HG03342 (cell line): Measurements from ENCODE around the gene PRPF19.

Experiments used
- ATAC-seq: cut with Tn5 transposase; IDR thresholded peaks from one replicate; pipeline ENCODE4 v1.9.1; 2021; ENCODE audit warnings: mild to moderate bottlenecking, moderate library complexity; ENCODE audit not compliant: unreplicated experiment

Gene PRPF19

DNA sequence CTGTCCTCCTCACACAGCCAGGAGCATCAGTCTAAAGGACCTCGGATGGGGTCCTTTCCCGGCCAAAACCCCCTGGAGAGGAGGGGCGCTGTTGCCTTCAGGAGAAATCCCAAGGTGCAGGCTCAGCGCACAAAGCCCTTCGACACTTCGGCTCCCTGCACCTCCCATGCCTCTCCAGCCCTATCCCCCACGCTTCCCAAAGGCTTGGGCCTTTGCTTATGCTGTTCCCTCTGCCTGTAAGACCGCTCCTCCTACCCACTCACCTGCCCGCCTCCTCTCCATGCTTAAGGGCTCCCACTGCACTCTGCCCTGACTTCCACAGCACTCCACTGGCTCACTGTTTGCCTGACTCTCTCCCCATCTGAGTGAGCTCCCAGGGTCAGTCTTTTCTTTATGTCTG lies 32.1 kb upstream of the PRPF19 start:
- ATAC-seq: no peak

DNA sequence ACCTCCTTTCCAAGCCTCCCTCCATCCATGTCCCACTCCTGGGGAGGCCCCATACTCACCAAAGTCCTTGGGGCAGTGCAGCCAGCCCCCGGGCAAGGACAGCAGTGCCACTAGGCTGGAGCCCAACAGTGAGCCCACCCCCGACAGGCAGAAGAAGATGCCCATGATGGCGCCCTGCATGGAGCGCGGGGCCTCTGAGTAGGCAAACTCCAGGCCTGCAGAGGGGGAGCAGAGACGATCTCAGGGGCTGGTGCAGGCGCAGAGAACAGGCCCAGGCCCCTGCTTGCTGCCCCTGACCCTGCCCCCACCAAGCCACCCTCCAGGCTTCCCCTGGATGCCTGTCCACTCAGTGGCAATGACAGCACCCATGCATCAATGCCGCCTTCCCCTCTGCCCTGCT lies 31.4 kb upstream of the PRPF19 start:
- ATAC-seq: no peak

DNA sequence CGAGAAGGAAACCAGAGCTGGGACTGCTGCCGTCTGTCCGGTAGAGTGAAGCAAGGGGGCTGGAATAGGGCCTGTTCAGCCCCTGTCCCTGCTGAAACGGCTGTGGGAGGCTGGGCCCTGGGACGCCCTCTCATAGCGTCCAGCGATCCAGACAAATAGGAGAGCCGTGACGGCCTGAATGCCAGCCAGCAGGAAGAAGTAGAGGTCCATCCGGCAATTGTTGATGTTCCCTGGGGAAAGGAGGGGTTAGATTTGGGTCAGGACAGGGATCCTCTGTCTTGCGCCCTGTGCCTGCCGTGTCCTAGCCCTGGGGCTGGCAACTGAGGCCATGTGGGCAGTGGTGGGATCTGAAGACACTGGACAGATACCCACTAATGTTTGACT lies 30.8 kb upstream of the PRPF19 start:
- ATAC-seq: no peak

DNA sequence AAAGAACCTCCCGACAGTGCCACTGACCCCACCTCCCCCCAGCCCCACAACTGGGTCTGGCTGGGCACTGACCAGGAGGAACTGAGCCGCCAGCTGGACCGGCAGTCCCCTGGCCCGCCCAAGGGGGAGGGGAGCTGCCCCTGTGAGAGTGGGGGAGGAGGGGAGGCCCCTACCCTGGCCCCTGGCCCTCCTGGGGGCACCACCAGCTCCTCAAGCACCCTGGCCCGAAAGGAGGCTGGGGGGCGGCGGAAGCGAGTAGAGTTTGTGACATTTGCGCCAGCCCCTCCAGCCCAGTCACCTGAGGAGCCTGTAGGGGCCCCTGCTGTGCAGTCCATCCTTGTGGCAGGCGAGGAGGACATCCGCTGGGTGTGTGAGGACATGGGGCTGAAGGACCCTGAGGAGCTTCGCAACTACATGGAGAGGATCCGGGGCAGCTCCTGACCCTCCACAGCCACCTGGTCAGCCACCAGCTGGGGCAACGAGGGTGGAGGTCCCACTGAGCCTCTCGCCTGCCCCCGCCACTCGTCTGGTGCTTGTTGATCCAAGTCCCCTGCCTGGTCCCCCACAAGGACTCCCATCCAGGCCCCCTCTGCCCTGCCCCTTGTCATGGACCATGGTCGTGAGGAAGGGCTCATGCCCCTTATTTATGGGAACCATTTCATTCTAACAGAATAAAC lies 30.2 kb upstream of the PRPF19 start:
- no peak for ATAC-seq

DNA sequence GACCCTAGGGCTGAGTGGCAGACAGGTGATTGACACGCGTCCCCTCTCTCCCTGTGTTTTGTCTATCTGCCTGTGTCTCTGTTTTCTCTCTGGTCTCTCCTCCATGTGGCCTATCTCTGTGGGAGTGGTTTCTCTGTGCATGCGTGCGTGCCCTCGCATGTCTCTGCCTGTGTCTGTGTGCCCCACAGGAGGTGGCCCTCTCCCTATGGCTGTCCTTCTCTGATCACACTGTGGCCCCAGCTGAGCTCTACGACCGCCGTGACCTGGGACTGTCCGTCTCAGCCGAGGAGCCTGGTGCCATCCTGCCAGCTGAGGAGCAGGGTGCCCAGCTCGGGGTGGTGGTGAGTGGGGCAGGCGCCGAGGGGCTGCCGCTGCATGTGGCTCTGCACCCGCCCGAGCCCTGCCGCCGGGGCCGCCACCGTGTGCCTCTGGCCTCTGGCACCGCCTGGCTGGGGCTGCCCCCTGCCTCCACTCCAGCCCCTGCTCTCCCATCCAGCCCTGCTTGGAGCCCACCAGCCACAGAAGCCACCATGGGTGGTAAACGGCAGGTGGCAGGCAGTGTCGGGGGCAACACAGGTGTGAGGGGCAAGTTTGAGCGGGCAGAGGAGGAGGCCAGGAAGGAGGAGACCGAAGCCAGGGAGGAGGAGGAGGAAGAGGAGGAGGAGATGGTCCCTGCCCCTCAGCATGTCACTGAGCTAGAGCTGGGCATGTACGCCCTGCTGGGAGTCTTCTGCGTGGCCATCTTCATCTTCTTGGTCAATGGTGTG lies 29.5 kb upstream of the PRPF19 start:
- no peak for ATAC-seq

DNA sequence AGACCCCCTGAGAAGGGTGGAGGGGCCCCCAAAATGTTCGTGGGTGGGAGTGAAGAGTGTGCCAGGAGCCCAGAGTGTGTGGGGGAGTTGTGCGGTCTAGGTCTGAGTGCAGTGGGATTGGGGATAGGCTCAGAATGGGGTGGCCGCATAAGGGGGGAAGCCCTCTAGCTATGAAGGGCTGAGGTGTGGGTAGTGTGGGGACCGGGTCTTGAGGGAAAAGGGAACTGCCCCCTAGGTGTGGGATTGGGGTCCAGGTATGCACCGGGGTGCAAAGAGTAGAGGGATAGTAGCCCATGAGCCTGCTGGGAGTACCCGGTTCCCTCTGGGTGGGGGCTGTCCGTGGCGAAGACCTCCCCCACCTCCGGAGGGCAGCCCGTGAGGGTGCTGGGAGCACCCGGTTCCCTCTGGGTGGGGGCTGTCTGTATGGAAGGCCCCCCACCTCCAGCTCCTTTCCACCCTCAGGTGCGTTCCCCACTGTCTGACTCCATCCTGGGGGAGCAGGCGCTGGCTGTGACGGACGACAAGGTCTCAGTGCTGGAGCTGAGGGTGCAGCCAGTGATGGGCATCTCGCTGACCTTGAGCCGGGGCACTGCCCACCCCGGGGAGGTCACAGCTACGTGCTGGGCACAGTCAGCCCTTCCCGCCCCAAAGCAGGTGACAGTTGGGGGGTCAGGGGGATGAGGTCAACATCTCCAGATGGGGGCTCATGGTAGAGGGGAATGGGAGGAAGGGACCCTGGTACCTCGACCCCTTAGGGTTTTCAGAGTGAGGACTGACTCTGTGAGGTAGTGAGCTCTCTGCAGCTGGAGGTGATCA lies 28.6 kb upstream of the PRPF19 start:
- no peak for ATAC-seq

DNA sequence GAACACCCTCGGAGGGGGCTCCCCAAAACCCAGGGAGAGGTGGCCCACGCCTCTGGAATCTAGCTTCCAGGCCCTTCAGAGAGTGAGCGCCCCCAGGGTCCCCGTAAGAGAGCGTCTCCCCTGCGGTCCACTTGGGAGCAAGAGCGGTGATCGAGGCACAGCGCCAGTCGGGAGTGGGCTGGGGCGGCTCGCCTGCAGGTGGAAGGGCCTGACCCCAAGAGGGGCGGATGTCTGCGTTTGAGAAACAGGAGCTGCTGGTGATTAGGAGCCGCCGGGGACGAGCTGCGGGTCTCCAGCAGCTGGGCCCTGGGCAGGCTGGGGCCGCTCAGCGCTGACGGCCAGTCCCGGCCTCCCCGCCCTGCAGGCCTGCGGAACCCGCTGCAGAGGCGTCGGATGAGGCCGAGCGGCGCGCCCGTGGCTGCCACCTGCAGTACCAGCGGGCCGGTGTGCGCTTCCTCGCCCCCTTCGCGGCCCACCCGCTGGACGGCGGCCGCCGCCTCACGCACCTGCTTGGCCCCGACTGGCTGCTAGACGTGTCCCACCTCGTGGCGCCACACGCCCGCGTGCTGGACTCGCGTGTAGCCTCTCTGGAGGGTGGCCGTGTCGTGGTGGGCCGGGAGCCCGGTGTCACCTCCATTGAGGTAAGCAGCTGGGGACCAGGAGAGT lies 27.9 kb upstream of the PRPF19 start:
- no peak for ATAC-seq

DNA sequence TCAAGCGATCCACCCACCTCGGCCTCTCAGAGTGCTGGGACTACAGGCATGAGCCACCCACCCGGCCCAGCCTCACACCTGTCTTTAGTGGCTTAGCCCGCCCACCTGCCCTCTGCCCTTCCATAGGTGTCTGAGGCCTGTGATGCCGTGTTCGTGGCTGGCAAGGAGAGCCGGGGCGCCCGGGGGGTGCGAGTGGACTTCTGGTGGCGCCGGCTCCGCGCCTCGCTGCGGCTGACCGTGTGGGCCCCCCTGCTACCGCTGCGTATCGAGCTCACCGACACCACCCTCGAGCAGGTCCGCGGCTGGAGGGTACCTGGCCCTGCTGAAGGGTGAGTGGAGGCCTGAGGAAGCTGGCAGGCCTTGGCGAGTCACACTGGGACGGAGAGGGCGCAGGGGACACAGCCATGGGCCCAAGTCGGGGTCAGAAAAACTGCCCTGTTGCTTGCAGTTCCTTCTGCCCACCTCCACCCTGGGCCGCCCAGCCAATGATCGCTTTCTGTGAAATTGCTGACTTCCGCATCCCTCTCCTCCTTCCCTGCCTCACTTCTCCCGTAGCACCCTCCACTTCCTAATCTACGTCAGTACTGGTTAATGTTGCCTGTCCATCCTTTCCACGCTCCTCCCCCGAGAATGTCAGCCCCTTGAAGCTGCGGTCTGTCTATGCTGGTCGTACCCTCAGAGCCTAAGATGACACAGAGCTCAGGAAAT lies 27.2 kb upstream of the PRPF19 start:
- no peak for ATAC-seq

DNA sequence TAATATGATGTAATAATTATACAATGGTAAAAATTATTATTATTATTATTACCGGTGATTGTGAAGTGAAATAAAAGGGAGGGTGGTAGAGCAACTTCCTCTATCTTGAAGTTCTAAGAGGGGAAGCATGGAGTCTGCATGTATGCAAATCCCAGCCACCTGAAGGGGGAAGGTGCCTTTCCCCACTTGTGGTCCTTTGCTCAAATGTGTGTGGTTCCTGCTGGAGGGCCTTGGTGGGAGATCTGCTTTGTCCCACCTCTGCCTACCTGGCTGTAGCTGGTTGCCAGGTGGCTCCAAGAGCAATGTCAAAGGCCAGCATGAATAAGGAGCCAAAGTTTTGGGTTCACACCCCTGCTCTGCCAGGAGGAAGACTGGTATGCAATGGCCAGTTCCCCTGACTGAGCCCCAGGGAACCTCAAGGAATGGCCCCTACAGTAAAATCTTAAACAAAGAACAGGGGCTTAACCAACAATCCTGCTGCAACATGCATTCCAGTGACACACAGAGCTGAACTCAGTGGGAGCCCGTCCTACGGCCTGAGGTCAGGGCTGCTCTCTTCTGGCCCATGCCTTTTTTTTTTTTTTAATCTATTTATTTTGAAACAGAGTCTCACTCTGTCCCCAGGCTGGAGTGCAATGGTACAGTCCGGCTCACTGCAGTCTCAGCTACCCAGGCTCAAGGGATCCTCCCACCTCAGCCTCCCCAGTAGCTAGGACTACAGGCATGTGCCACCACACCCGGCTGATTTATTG lies 26.4 kb upstream of the PRPF19 start:
- no peak for ATAC-seq

DNA sequence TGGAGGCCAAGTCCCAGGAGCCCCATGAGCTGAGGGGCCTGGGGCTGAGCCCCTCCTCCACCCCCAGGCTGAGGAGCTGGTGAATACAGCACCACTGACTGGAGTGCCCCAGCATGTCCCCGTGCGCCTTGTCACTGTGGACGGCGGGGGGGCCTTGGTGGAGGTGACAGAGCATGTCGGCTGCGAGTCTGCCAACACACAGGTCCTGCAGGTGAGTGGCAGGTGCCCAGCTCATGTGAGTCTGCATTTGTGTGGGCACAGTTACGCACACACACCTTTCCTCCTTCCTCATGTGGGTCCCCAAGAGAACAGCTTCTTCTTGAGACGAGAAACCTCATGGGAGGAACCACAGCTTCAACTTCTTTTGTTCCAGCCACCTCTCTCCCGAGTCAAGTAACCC lies 25.5 kb upstream of the PRPF19 start:
- ATAC-seq: no peak

DNA sequence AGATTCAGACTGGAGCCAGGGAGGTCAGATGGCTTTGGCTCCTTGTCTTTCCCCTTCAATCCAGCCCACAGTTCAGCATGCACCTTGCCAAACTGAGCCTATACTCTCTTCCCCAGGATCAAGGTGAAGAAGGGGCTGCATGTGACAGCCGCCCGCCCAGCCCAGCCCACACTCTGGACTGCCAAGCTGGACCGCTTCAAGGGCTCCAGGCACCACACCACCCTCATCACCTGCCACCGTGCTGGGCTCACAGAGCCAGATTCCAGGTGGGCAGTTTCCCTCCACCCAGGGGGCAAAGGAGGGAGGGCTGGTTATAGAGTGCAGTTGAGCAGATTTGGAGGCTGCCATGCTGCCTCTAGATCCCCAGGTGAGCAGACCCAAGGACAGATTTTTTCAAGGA lies 24.0 kb upstream of the PRPF19 start:
- ATAC-seq: no peak

DNA sequence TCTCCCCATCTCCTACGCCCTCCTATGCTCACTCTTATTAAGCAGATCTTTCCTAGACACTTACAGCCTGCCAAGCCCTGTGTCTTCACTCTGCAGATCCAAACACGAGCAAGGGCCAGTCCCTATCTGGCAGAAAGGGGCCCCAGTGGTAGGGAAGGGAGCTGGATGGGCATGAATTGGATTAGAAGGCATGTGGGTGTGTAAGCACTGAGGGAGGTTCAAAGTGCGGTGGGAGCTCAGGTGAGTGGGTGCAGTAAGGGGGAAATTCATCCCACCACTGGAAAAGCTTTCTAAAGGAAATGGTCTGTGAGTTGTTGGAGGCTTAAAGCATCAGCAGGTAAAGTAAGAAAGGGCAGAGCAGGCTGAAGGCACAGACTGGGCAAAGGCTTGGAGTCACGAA lies 23.4 kb upstream of the PRPF19 start:
- no peak for ATAC-seq

DNA sequence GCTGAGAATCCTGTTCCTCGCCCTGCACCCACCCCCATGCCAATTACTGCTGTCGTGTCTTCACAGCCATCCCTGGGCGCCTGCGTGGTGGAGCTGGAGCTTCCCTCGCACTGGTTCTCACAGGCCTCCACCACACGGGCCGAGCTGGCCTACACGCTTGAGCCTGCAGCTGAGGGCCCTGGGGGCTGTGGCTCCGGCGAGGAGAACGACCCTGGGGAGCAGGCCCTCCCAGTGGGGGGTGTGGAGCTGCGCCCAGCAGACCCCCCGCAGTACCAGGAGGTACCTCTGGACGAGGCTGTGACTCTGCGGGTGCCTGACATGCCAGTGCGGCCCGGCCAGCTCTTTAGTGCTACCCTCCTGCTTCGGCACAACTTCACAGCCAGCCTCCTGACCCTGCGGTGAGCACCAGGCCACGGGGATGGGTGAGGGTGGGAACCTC lies 22.2 kb upstream of the PRPF19 start:
- ATAC-seq: no peak

DNA sequence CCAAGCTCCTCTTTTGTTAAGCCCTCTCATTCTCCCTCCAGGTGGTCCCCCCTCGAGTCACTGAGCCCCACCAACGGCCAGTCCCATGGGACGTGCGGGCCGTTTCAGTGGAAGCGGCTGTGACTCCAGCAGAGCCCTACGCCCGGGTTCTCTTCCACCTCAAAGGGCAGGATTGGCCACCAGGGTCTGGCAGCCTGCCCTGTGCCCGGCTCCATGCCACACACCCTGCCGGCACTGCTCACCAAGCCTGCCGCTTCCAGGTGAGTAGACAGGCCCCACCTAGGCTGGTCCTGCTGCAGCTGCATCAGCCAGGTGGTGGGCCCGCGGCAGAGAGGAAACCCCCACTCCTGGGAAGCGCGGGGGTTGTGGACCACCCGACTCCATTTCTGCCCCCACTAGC lies 21.2 kb upstream of the PRPF19 start:
- no peak for ATAC-seq

DNA sequence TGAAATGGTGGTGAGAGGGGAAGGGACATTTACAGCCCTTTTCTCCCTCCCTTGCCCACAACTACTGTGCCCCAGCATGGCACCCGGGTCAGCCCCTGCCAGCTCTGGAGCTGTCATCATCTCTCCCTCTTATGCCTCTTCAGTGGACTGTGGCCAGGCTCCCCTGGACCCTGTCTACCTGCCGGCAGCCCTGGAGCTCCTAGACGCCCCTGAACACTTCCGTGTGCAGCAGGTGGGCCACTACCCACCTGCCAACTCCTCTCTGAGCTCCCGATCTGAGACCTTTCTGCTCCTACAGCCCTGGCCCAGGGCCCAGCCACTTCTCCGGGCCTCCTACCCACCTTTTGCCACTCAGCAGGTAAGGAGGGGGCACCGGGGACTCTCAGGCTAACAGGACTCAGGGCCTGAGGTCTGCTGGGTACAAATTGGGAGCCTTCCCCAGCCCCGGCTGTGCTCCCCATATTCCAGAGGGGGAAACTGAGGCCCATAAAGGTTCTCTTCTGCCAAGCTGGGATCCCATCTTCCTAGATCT lies 20.7 kb upstream of the PRPF19 start:
- ATAC-seq: no peak

DNA sequence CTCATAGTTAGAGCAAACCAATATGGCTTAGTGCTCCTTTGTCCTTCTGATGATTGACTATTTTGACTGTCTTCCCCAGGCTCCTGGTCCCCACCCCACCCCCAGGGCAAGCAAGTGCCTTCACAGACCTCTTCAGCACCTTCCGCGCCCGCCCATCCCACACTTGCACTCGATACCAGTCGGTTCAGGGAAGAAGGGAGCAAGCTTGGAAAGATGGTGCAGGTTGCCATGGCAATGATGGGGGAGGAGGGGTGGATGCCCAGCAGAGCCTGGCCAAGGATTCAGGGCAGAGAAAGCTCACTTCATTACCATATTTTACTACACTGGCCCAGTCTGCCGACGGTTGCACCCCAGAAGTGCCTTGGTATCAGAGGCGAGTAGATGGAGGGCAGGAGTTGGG lies 20.1 kb upstream of the PRPF19 start:
- no peak for ATAC-seq

DNA sequence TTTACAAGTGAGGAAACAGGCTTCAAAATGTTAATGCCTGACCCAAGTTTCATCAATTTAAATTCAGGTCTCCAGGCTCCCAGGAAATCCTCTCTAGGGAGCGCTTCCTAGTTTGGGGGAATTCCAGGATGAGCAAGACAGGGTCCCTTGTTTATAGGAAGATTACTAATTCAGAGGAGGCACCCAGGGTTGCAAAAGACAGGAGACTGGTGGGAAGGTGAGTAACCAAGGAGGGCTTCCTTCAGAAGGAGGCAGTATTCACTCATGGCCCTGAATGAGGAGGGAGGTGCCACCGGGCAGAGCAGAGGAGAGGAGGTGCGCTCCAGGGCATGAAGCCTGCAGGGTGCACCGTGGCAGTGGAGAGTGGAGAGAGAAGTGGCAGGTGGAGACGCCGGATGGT lies 19.5 kb upstream of the PRPF19 start:
- no peak for ATAC-seq

DNA sequence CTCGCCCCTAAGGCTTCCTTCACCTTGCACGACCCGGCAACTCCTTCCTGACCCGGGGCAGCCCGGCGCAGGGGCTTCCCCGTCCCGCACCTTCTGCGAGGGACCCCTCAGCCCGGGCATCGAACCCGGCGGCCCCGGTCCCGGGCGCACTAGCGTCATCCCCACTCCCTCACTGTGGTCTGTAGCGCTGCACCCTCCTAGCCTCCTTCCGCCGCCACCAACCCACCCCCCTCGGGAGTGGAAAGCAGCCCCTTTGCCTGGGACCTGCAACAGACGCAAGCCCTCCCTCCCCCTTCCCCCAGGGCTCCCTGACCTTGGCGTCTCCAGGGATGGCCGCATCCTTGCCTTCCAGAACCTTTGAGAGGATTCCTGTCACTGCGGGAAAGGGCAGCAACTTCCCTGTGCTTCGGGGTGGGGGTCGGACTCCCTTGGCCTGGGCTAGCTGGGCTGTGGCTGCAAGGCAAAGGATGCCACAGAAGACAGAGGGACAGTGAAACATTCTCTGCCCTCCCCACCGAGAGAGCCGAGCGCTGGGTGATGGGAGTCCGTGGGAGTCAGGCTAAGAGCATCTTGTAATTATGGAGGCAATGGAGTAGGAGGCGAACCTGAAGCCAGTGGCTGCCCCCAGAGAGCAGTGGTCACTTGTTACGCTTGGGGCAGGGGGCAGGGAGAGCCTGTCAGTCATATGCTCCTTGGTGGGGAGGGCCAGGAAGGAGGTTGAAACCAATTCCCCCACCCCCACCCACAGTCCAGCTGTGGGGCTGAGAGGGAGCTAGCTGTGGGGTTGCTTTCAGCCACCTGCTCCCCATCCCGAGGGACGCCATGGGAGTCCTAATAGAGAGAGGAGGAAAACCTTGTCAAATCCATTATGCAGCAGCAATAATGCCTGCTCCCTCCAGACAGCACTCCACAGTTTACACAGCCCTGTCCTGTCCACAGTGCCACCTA lies 18.8 kb upstream of the PRPF19 start:
- no peak for ATAC-seq
